ENCODE measurements around the gene NCOA7. TPM values are rescaled to one million over a fixed set of nuclear protein-coding genes. Genes with fewer than 3 reads are reported as not detected.

The NCOA7 gene, protein sequence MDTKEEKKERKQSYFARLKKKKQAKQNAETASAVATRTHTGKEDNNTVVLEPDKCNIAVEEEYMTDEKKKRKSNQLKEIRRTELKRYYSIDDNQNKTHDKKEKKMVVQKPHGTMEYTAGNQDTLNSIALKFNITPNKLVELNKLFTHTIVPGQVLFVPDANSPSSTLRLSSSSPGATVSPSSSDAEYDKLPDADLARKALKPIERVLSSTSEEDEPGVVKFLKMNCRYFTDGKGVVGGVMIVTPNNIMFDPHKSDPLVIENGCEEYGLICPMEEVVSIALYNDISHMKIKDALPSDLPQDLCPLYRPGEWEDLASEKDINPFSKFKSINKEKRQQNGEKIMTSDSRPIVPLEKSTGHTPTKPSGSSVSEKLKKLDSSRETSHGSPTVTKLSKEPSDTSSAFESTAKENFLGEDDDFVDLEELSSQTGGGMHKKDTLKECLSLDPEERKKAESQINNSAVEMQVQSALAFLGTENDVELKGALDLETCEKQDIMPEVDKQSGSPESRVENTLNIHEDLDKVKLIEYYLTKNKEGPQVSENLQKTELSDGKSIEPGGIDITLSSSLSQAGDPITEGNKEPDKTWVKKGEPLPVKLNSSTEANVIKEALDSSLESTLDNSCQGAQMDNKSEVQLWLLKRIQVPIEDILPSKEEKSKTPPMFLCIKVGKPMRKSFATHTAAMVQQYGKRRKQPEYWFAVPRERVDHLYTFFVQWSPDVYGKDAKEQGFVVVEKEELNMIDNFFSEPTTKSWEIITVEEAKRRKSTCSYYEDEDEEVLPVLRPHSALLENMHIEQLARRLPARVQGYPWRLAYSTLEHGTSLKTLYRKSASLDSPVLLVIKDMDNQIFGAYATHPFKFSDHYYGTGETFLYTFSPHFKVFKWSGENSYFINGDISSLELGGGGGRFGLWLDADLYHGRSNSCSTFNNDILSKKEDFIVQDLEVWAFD
- 38.9 and 86.8 TPM in 2 replicates for total RNA-seq

DNA sequence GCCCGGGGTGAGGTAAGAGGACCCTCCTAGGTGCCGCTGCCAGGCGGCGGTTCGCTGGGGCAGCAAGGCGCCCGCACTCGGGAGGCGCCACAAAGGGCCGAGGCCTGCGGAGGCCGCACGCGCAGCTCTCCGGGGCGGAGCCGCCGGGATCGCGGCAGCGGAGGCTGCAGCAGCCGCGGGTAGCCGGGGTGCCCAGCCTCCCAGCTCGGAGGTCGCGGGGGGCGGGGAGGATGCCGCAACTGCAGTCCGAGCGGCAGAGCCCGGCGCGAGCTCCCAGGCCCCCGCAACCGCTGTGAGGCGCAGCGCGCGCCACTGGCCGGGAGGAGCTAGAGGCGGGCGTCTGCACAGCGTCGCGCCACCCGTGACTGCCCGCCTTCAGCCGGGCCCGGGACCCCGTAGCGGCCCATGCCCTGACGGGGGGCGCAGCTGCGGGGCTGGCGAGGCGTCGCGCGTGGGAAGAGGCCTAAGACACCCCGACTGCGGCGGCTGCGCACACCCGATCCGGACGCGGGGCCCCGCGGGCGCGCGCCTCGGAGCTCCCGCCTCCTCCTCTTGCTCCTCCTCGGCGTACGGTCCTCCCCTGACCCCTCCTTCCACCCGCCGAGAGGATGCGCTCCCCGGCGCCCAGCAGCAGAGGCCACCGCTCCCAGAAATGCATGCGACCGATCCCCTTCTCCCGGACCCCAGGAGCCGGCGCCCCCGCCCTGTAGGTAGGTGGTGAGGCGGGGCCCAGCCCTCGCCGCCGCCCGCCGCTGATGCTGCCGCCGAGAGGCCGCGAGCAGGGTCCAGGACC lies at the start of gene NCOA7:
Gene NCOA7, plus strand, starts transcription at position 603 of the 793 bp plus-strand sequence. CDS start 24,395 bp downstream, outside the sequence.

DNA sequence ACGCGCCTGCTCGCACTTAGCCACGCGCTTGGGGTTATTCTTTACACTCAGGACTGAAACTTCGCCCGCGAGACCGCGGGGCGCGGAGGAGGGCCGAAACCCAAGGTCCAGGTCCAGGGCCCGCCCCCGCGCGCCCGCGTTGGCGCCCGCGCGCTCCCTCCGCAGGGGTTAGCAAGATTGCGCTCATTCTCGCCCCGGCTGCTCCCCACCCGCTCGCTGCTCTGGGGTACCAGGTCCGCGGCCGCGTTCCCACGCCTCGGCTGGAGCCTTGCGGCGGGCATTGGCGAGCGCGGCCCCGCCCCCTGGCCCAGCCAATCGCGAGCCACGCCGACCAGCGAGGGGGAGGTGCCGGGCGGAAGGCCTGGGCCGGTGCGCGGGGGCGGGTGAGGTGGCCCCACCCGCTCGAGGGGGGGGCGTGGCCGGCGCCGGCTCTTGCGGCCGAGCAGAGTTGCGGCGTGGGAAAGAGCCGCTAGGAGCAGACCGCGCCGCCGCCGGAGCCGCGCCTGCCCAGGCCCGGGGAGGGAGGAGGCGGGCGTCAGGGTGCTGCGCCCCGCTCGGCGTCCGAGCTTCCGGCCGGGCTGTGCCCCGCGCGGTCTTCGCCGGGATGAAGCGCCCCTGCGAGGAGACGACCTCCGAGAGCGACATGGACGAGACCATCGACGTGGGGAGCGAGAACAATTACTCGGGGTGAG lies 41.4 kb upstream of the NCOA7 start, which contains the start of gene HEY2:
Gene HEY2, plus strand, starts transcription at position 460 of the 692 bp plus-strand sequence. Its CDS starts 145 bp downstream, at position 605.

DNA sequence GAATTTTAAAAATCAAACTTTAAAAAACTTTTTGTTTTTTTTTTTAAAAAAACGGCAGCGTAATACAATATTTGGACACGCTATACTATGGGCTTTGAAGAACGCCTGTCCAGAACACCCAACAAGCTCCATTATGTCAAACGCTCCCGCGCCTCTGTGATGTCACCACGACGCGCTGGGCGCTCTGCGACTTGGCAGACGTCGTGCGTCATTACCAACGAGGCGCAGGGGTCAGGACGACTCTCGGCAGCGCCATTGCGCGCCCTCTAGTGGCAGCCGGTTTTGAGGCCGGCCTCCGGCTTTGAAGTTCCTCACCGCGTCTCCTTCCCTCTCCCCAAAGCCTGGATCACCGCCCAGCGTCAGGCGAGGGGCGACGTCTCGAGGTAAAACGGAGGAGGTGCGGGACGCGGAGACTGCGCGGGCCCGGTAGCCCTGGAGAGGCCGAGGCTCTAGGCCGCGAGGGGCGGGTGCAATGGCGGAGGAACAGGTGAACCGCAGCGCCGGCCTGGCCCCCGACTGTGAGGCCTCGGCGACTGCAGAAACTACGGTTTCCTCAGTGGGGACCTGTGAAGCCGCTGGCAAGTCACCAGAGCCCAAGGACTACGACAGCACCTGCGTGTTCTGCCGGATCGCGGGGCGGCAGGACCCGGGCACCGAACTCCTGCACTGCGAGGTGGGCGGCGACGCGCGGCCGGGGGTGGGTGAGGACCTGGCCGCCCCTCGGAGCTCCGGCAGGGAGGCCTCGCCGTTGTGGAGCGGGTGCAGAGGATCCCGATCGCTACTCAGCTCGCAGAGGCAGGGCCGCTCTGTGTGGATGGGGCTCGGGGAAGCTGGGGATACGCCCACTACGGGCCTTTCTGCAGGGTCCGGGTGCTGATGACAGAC lies 166.0 kb downstream of the NCOA7 start, which contains the start of gene HINT3:
Gene HINT3, plus strand, starts transcription at position 265 of the 885 bp plus-strand sequence. Its CDS starts 208 bp downstream, at position 473.

Small RNA genes within 50 kb of the gene (small RNA-seq; reads per million reads assigned to genes)
- not detected for gene RNA5SP216

Other genes with a start within 250 kb of the NCOA7 start
- not detected in 2 replicates for gene HEY2, start 41.3 kb upstream of the NCOA7 start, total RNA-seq
- 14.6 and 16.1 TPM in 2 replicates for gene HINT3, start 165.8 kb downstream of the NCOA7 start, total RNA-seq
- gene TRMT11, start 195.6 kb downstream of the NCOA7 start, total RNA-seq: 11.8 and 16.9 TPM in 2 replicates

Data from placental epithelial cell (primary cell).